Aorta (tissue), 5 donors: ENCODE data around the gene CXCL17. TPM values are rescaled to one million over a fixed set of nuclear protein-coding genes. Genes with fewer than 3 reads are reported as not detected.

ENCODE experiments used
- ATAC-seq: fragments of 200-7000 bp; cut with Tn5 transposase; one replicate; pipeline ENCODE4 v1.9.1; 2022; ENCODE audit warnings: moderate library complexity; ENCODE audit not compliant: low FRiP score
- DNase-seq, 2 donors: peaks; one replicate each; pipeline ENCODE4 v3.0.0-alpha.2; 2020
- H3K27ac ChIP-seq, 2 donors: one replicate each; pipeline ENCODE4 v1.5.1; 2013; ENCODE audit warnings: low read length in 2 of 2, mild to moderate bottlenecking in 2 of 2, moderate library complexity in 2 of 2, control low read depth in 1 of 2, inconsistent platforms in 1 of 2, low read depth in 1 of 2
- H3K27me3 ChIP-seq, 2 donors: one replicate each; pipeline ENCODE4 v1.6.1; 2013; ENCODE audit warnings: control low read depth in 1 of 2, low read length in 1 of 2, mild to moderate bottlenecking in 1 of 2, moderate library complexity in 1 of 2; ENCODE audit not compliant: insufficient read depth in 2 of 2, control insufficient read depth in 1 of 2
- H3K36me3 ChIP-seq, 2 donors: one replicate each; pipeline ENCODE4 v1.6.1; 2013; ENCODE audit warnings: control low read depth in 1 of 2, low read length in 1 of 2, mild to moderate bottlenecking in 1 of 2; ENCODE audit not compliant: insufficient read depth in 2 of 2, control insufficient read depth in 1 of 2
- H3K4me1 ChIP-seq, 2 donors: one replicate each; pipeline ENCODE4 v1.6.1; 2013; ENCODE audit warnings: low read length in 2 of 2, control low read depth in 1 of 2, mild to moderate bottlenecking in 1 of 2, moderate library complexity in 1 of 2; ENCODE audit not compliant: insufficient read depth in 2 of 2, control insufficient read depth in 1 of 2
- H3K4me3 ChIP-seq, 2 donors: one replicate each; pipeline ENCODE4 v1.5.1; 2013; ENCODE audit warnings: low read length in 2 of 2, control low read depth in 1 of 2, mild to moderate bottlenecking in 1 of 2
- H3K9me3 ChIP-seq: one replicate; pipeline ENCODE4 v1.6.1; 2013; ENCODE audit warnings: mild to moderate bottlenecking, low read length; ENCODE audit not compliant: control insufficient read depth
- WGBS, 2 donors: extraction: QIAGEN DNeasy Blood & Tissue Kit; methylation state at CpG; one replicate each; pipeline ENCODE4 v1.1.7; 2013; 5-methylcytosine and 5-hydroxymethylcytosine counted together
- intact Hi-C, 2 donors: fragments of 100-400 bp; cut with DNase I; formaldehyde crosslinking; loops; one replicate each; pipeline versions ENCODE4 v1.14.2 to v1.15.0; 2022
- polyA plus RNA-seq, 2 donors: library from polyadenylated mRNA; stranded (reverse); fragments of 200-250 nt; gene quantifications; one replicate each; pipeline ENCODE4 v1.2.3, GENCODE V29; 2013
- total RNA-seq, 2 donors: library from RNA; stranded (reverse); fragmentation: NEBNext Ultra II Directional; extraction: Animal tissue kit (Norgen Biotek cat#: 25700); gene quantifications; one replicate each; pipeline ENCODE4 v1.2.1, GENCODE V29; 2021
- donor health status: healthy with polysubstance abuse.
- donor health status: Bipolar disorder and iron deficiency.
- donor health status: DM: no; HTN: no; CAD: no.
- donor health status: DM: no; HTN: no; CAD: no.
- donor health status: DM: yes; HTN: yes; CAD: no.

Gene CXCL17
- total and polyA plus RNA-seq, 4 donors = 0.08 to 0.38 TPM; not detected in 2

GRCh38 chr19:42423462-42424344 lies 19.0 kb downstream of the CXCL17 start:
- 2 to 3% methylated on average over 55 to 65 of the region's 65 CpGs for WGBS, 2 donors
- intact Hi-C loops = loop anchor here in 1 of 2 donors (10.0 kb wide), 1 partner anchor 289 kb away; the partner anchor contains the start of gene POU2F2

GRCh38 chr19:42422901-42423461 lies 19.8 kb downstream of the CXCL17 start:
- 10 to 11% methylated on average over 38 of the region's 38 CpGs for WGBS, 2 donors
- peak overlapping the region; percentile 23 to 33 for H3K4me3 ChIP-seq
- H3K36me3 ChIP-seq = no peaks in the 10 kb centered on the region
- peaks cover 0 to 1% of the 10 kb centered on the region in 2 donors for H3K27me3 ChIP-seq
- H3K9me3 ChIP-seq = no peaks in the 10 kb centered on the region
- no peak overlapping the region for H3K27ac ChIP-seq
- H3K4me1 ChIP-seq = no peaks in the 10 kb centered on the region
- intact Hi-C loops = loop anchor here in 1 of 2 donors (10.0 kb wide), 1 partner anchor 288 kb away; the partner anchor contains the start of gene POU2F2
- no peak for DNase-seq
- peak; percentile 56 for ATAC-seq

More at GRCh38 chr19:42423462-42424344, 19.0 kb downstream of the CXCL17 start:
- no peaks in the 10 kb centered on the region for H3K9me3 ChIP-seq
- H3K36me3 ChIP-seq = no peaks in the 10 kb centered on the region
- H3K4me1 ChIP-seq = no peaks in the 10 kb centered on the region
- peak; percentile 95 for ATAC-seq
- H3K27ac ChIP-seq = no peak overlapping the region
- DNase-seq = peak; percentile 90 to 93
- H3K4me3 ChIP-seq = peak overlapping the region; percentile 23 to 33
- H3K27me3 ChIP-seq = peaks cover 0 to 1% of the 10 kb centered on the region in 2 donors

- DNase-seq (peak in 1 of 2 donors; percentile 33), ATAC-seq (no peak)
- no peak overlapping the region for H3K27ac ChIP-seq
- no peaks in the 10 kb centered on the region for H3K9me3 ChIP-seq
- peaks cover 0 to 1% of the 10 kb centered on the region in 2 donors for H3K27me3 ChIP-seq
- no peak overlapping the region for H3K4me3 ChIP-seq
- no peaks in the 10 kb centered on the region for H3K4me1 ChIP-seq
- intact Hi-C loops = loop anchor here in 1 of 2 donors (10.0 kb wide), 1 partner anchor 287 kb away; the partner anchor contains the start of gene POU2F2
- WGBS, 2 donors = 83% methylated on average over 17 of the region's 17 CpGs
- H3K36me3 ChIP-seq = no peaks in the 10 kb centered on the region
These were observed 20.4 kb downstream of the CXCL17 start for GRCh38 chr19:42422092-42422900.

GRCh38 chr19:42421591-42422031 lies 21.1 kb downstream of the CXCL17 start:
- H3K36me3 ChIP-seq = no peaks in the 10 kb centered on the region
- H3K4me3 ChIP-seq = no peak overlapping the region
- no peaks in the 10 kb centered on the region for H3K27me3 ChIP-seq
- DNase-seq = peak in 1 of 2 donors; percentile 40
- H3K9me3 ChIP-seq = no peaks in the 10 kb centered on the region
- intact Hi-C loops = loop anchor here in 1 of 2 donors (10.0 kb wide), 1 partner anchor 287 kb away; the partner anchor contains the start of gene POU2F2
- no peak overlapping the region for H3K27ac ChIP-seq
- WGBS, 2 donors = 87% methylated on average over 9 of the region's 9 CpGs
- no peaks in the 10 kb centered on the region for H3K4me1 ChIP-seq
- ATAC-seq = no peak

- Histone ChIP-seq H3K9me3 (no peaks in the 10 kb centered on the region), H3K36me3 (no peaks in the 10 kb centered on the region), H3K27me3 (no peaks in the 10 kb centered on the region), H3K4me3 (no peak overlapping the region), H3K27ac (no peak overlapping the region), H3K4me1 (no peaks in the 10 kb centered on the region)
- peak in 1 of 2 donors; percentile 18 for DNase-seq
- intact Hi-C loops = loop anchor here in 1 of 2 donors (10.0 kb wide), 1 partner anchor 286 kb away; the partner anchor contains the start of gene POU2F2
- ATAC-seq = no peak
- WGBS, 2 donors = 90 to 93% methylated on average over 4 of the region's 4 CpGs
These were observed 21.6 kb downstream of the CXCL17 start for GRCh38 chr19:42421101-42421500.

- Histone ChIP-seq H3K4me3 (no peak overlapping the region), H3K36me3 (no peaks in the 10 kb centered on the region), H3K4me1 (no peaks in the 10 kb centered on the region), H3K27me3 (no peaks in the 10 kb centered on the region), H3K9me3 (no peaks in the 10 kb centered on the region), H3K27ac (no peak overlapping the region)
- ATAC-seq = no peak
- WGBS, 2 donors = 51 to 54% methylated on average over 10 of the region's 10 CpGs
- intact Hi-C loops = loop anchor here in 1 of 2 donors (10.0 kb wide), 1 partner anchor 285 kb away; the partner anchor contains the start of gene POU2F2
- peak in 1 of 2 donors; percentile 61 for DNase-seq
These were observed 22.6 kb downstream of the CXCL17 start for GRCh38 chr19:42420055-42420544.

- Histone ChIP-seq H3K9me3 (no peaks in the 10 kb centered on the region), H3K36me3 (no peaks in the 10 kb centered on the region), H3K27me3 (no peaks in the 10 kb centered on the region), H3K27ac (no peak overlapping the region), H3K4me3 (no peak overlapping the region), H3K4me1 (no peaks in the 10 kb centered on the region)
- WGBS, 2 donors = 52 to 57% methylated on average over 6 of the region's 6 CpGs
- DNase-seq (peak in 1 of 2 donors; percentile 35), ATAC-seq (no peak)
- intact Hi-C loops = no loop called here
These were observed 23.4 kb downstream of the CXCL17 start for GRCh38 chr19:42419309-42419708.

- H3K27me3 ChIP-seq = no peaks in the 10 kb centered on the region
- no peaks in the 10 kb centered on the region for H3K4me1 ChIP-seq
- no peaks in the 10 kb centered on the region for H3K36me3 ChIP-seq
- intact Hi-C loops = no loop called here
- DNase-seq (peak; percentile 37 to 70), ATAC-seq (peak; percentile 8)
- 40 to 45% methylated on average over 4 of the region's 4 CpGs for WGBS, 2 donors
- no peak overlapping the region for H3K4me3 ChIP-seq
- H3K27ac ChIP-seq = no peak overlapping the region
- H3K9me3 ChIP-seq = no peaks in the 10 kb centered on the region
These were observed 30.1 kb downstream of the CXCL17 start for GRCh38 chr19:42412661-42413076.
